Retina (tissue), 1 donor: ENCODE data around the gene FOXO4.

ENCODE experiments used
- DNase-seq: peaks from one replicate; pipeline ENCODE4 v3.0.0-alpha.2; 2016

FOXO4 gene

GRCh38 chrX:71099736-71100135 is 4.1 kb downstream of the FOXO4 start:
- no peak for DNase-seq

GRCh38 chrX:71100581-71101505 is 5.2 kb downstream of the FOXO4 start:
- no peak for DNase-seq

GRCh38 chrX:71102292-71102691 is 6.6 kb downstream of the FOXO4 start:
- DNase-seq, result no peak

- no peak for DNase-seq
These were observed 7.7 kb downstream of the FOXO4 start for GRCh38 chrX:71103110-71103983.

GRCh38 chrX:71105628-71106027 is 10.0 kb downstream of the FOXO4 start:
- no peak for DNase-seq

GRCh38 chrX:71106427-71106826 is 10.8 kb downstream of the FOXO4 start, which contains the start of gene CXorf65:
Gene CXorf65 (minus strand): TSS chrX:71106740. CDS start chrX:71106556, 184 bp downstream.
- DNase-seq, result no peak

GRCh38 chrX:71107245-71107644 is 11.6 kb downstream of the FOXO4 start:
- DNase-seq, result no peak

- DNase-seq, result no peak
These were observed 12.2 kb downstream of the FOXO4 start for GRCh38 chrX:71107762-71108360.

GRCh38 chrX:71109051-71109450 is 13.4 kb downstream of the FOXO4 start:
- no peak for DNase-seq

GRCh38 chrX:71111141-71111843 is 15.6 kb downstream of the FOXO4 start, which contains the start of gene IL2RG:
Gene IL2RG (minus strand): TSS chrX:71111577. CDS start chrX:71111539, 38 bp downstream.
- DNase-seq, result no peak

GRCh38 chrX:71111921-71112431 is 16.3 kb downstream of the FOXO4 start:
- no peak for DNase-seq

- DNase-seq, result no peak
These were observed 21.7 kb downstream of the FOXO4 start for GRCh38 chrX:71117358-71117757.

- DNase-seq, result peak; percentile 78
These were observed 22.7 kb downstream of the FOXO4 start, which contains the start of gene MED12 for GRCh38 chrX:71118032-71118984. Gene MED12 (plus strand): TSS chrX:71118596. CDS start chrX:71118755, 159 bp downstream.

- no peak for DNase-seq
These were observed 23.4 kb downstream of the FOXO4 start for GRCh38 chrX:71118985-71119535.

GRCh38 chrX:71128166-71128833 is 32.6 kb downstream of the FOXO4 start:
- DNase-seq, result no peak

GRCh38 chrX:71128915-71129765 is 33.5 kb downstream of the FOXO4 start:
- peak; percentile 60 for DNase-seq

- no peak for DNase-seq
These were observed 35.9 kb downstream of the FOXO4 start for GRCh38 chrX:71131510-71131909.

GRCh38 chrX:71140440-71140839 is 44.8 kb downstream of the FOXO4 start:
- DNase-seq, result no peak

- DNase-seq, result no peak
These were observed 47.9 kb downstream of the FOXO4 start for GRCh38 chrX:71143508-71143907.
